Natural killer cell (primary cell): ENCODE measurements around the gene MTPN. TPM values are rescaled to one million over a fixed set of nuclear protein-coding genes. Genes with fewer than 3 reads are reported as not detected.

Source experiments
- ATAC-seq, 3 donors: fragments of 150-1000 bp in 2 of 3; fragments of 200-7000 bp in 1 of 3; cut with Tn5 transposase; 1 replicate in 1 of 3; 2 replicates in 2 of 3; pipeline ENCODE4 v1.10.0; 2021; ENCODE audit warnings: mild to moderate bottlenecking in 2 of 3, moderate library complexity in 2 of 3
- DNase-seq, 2 donors: peaks; one replicate each; pipeline versions ENCODE4 v3.0.0 to v3.0.0-alpha.2; 2013 to 2021; ENCODE audit warnings: mixed read lengths in 1 of 2
- H3K27ac ChIP-seq: one replicate; pipeline ENCODE4 v1.5.1; 2013; ENCODE audit warnings: mild to moderate bottlenecking, low read length
- H3K27me3 ChIP-seq: one replicate; pipeline ENCODE4 v1.6.1; 2013; ENCODE audit warnings: low read length; ENCODE audit not compliant: control insufficient read depth, insufficient read depth
- H3K36me3 ChIP-seq: one replicate; pipeline ENCODE4 v1.6.1; 2013; ENCODE audit warnings: low read length; ENCODE audit not compliant: control insufficient read depth, insufficient read depth
- H3K4me1 ChIP-seq: one replicate; pipeline ENCODE4 v1.6.1; 2013; ENCODE audit warnings: low read length; ENCODE audit not compliant: control insufficient read depth, insufficient read depth
- H3K4me3 ChIP-seq: one replicate; pipeline ENCODE4 v1.5.1; 2013; ENCODE audit warnings: low read length
- H3K9me3 ChIP-seq: one replicate; pipeline ENCODE4 v1.6.1; 2013; ENCODE audit warnings: low read length; ENCODE audit not compliant: control insufficient read depth, insufficient read depth
- H3K27ac Mint-ChIP-seq, 2 donors: one replicate each; pipeline ENCODE4 v1.8.0; 2022; ENCODE audit warnings: mild to moderate bottlenecking in 2 of 2, mixed read lengths in 2 of 2, moderate library complexity in 1 of 2
- H3K27me3 Mint-ChIP-seq, 2 donors: one replicate each; pipeline ENCODE4 v1.8.0; 2022; ENCODE audit warnings: low read depth in 2 of 2, mixed read lengths in 2 of 2
- H3K36me3 Mint-ChIP-seq: one replicate; pipeline ENCODE4 v1.8.0; 2022; ENCODE audit warnings: mixed read lengths
- H3K4me1 Mint-ChIP-seq, 2 donors: one replicate each; pipeline ENCODE4 v1.8.0; 2022; ENCODE audit warnings: mixed read lengths in 2 of 2
- H3K4me3 Mint-ChIP-seq: one replicate; pipeline ENCODE4 v1.8.0; 2022; ENCODE audit warnings: mild to moderate bottlenecking, moderate library complexity, mixed read lengths
- H3K9me3 Mint-ChIP-seq, 2 donors: one replicate each; pipeline ENCODE4 v1.8.0; 2022; ENCODE audit warnings: mixed read lengths in 2 of 2
- CTCF ChIP-seq: fragments of 200-600 bp; IDR thresholded peaks from one replicate; pipeline ENCODE4 v1.8.0; 2022; ENCODE audit warnings: antibody characterized with exemption
- WGBS: methylation state at CpG from one replicate; pipeline ENCODE4 v1.1.7; 2013; ENCODE audit warnings: missing lambda C conversion rate; ENCODE audit not compliant: insufficient coverage; 5-methylcytosine and 5-hydroxymethylcytosine counted together
- intact Hi-C: fragments of 100-400 bp; cut with micrococcal nuclease; formaldehyde crosslinking; loops from one replicate; pipeline ENCODE4 v1.14.2; 2022
- total RNA-seq, 4 donors: library from RNA; stranded (reverse); fragments of 120-200 nt in 1 of 4; gene quantifications; one replicate each; pipeline versions ENCODE4 v1.2.3 to v1.2.4, GENCODE V29; 2013 to 2022

The MTPN gene
- total RNA-seq, 3 donors from 2014 or later (not counting 1 experiment from before 2014, with no cell fraction given) = 161 to 170 (median 165) TPM

GRCh38 chr7:135898226-135898625, 78.9 kb downstream of the MTPN start:
- TF ChIP-seq CTCF = no peak
- no peak overlapping the region for H3K27ac ChIP-seq
- no peak overlapping the region for H3K4me3 ChIP-seq
- intact Hi-C loops = no loop called here
- H3K9me3 ChIP-seq = no peaks in the 10 kb centered on the region
- ATAC-seq (no peak), DNase-seq (no peak)
- H3K27me3 ChIP-seq = no peaks in the 10 kb centered on the region
- WGBS = 96% methylated on average over 3 of the region's 3 CpGs
- H3K36me3 ChIP-seq = no peaks in the 10 kb centered on the region
- H3K36me3 Mint-ChIP-seq = no peaks in the 10 kb centered on the region
- no peak overlapping the region for H3K27ac Mint-ChIP-seq
- no peaks in the 10 kb centered on the region for H3K9me3 Mint-ChIP-seq
- peaks cover 0 to 21% of the 10 kb centered on the region in 2 donors for H3K27me3 Mint-ChIP-seq
- peaks cover 33 to 42% of the 10 kb centered on the region in 2 donors for H3K4me1 Mint-ChIP-seq
- H3K4me1 ChIP-seq = peaks cover 30% of the 10 kb centered on the region
- no peak overlapping the region for H3K4me3 Mint-ChIP-seq

GRCh38 chr7:135894816-135895215, 82.3 kb downstream of the MTPN start:
- H3K4me3 ChIP-seq = no peak overlapping the region
- H3K36me3 ChIP-seq = no peaks in the 10 kb centered on the region
- no peaks in the 10 kb centered on the region for H3K27me3 ChIP-seq
- TF ChIP-seq CTCF = no peak
- H3K27ac ChIP-seq = no peak overlapping the region
- no peak overlapping the region for H3K4me3 Mint-ChIP-seq
- intact Hi-C loops = no loop called here
- no peaks in the 10 kb centered on the region for H3K36me3 Mint-ChIP-seq
- WGBS = 93% methylated on average over 3 of the region's 3 CpGs
- no peak for DNase-seq
- no peaks in the 10 kb centered on the region for H3K9me3 ChIP-seq
- ATAC-seq = no peak
- peaks cover 11 to 12% of the 10 kb centered on the region in 2 donors for H3K4me1 Mint-ChIP-seq
- peaks cover 0 to 13% of the 10 kb centered on the region in 2 donors for H3K27me3 Mint-ChIP-seq
- no peaks in the 10 kb centered on the region for H3K4me1 ChIP-seq
- H3K9me3 Mint-ChIP-seq = no peaks in the 10 kb centered on the region
- no peak overlapping the region for H3K27ac Mint-ChIP-seq

GRCh38 chr7:135889823-135890222, 87.3 kb downstream of the MTPN start:
- no peak overlapping the region for H3K4me3 ChIP-seq
- no peak overlapping the region for H3K27ac Mint-ChIP-seq
- H3K36me3 Mint-ChIP-seq = no peaks in the 10 kb centered on the region
- H3K27ac ChIP-seq = no peak overlapping the region
- no peak overlapping the region for H3K4me3 Mint-ChIP-seq
- no peaks in the 10 kb centered on the region for H3K27me3 ChIP-seq
- ATAC-seq (no peak), DNase-seq (no peak)
- H3K27me3 Mint-ChIP-seq = peaks cover 7 to 14% of the 10 kb centered on the region in 2 donors
- no peaks in the 10 kb centered on the region for H3K9me3 Mint-ChIP-seq
- WGBS = 94% methylated on average over 6 of the region's 6 CpGs
- no peaks in the 10 kb centered on the region for H3K4me1 Mint-ChIP-seq
- H3K36me3 ChIP-seq = no peaks in the 10 kb centered on the region
- no peak for TF ChIP-seq CTCF
- no peaks in the 10 kb centered on the region for H3K9me3 ChIP-seq
- H3K4me1 ChIP-seq = no peaks in the 10 kb centered on the region
- intact Hi-C loops = no loop called here

GRCh38 chr7:135888740-135889139, 88.4 kb downstream of the MTPN start:
- Histone ChIP-seq H3K36me3 (no peaks in the 10 kb centered on the region), H3K4me3 (no peak overlapping the region), H3K27me3 (no peaks in the 10 kb centered on the region), H3K27ac (no peak overlapping the region), H3K9me3 (no peaks in the 10 kb centered on the region), H3K4me1 (no peaks in the 10 kb centered on the region)
- H3K4me1 Mint-ChIP-seq = no peaks in the 10 kb centered on the region
- 82% methylated on average over 5 of the region's 5 CpGs for WGBS
- DNase-seq (no peak), ATAC-seq (no peak)
- H3K27me3 Mint-ChIP-seq = peaks cover 7 to 14% of the 10 kb centered on the region in 2 donors
- no peak overlapping the region for H3K4me3 Mint-ChIP-seq
- intact Hi-C loops = no loop called here
- H3K36me3 Mint-ChIP-seq = no peaks in the 10 kb centered on the region
- no peaks in the 10 kb centered on the region for H3K9me3 Mint-ChIP-seq
- H3K27ac Mint-ChIP-seq = no peak overlapping the region
- TF ChIP-seq CTCF = no peak
